Fibroblast of gingiva (primary cell): ENCODE data around the gene PRR5L.

Source experiments
- DNase-seq: peaks from one replicate; pipeline ENCODE4 v3.0.0-alpha.2; 2011; ENCODE audit warnings: low read depth

PRR5L gene

DNA sequence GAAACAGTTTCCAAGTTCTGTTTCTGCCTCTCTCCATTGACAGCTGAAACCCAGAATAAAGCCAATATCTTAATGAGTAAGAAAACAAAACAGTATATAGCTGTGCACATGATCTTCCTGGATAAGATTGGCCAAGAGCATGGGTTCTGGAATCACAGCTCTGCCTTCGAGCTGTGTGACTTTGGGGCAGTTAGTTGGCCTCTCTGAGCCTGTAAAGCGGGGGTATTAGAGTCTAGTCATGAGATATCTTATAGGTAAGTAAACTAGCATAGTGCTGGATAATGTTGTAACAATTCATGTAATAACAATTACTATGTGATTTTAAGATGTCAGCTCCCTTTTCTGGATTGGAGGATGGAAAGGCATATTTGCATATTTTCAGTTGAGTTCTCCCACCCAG, 140.5 kb downstream of the PRR5L start:
- DNase-seq = no peak

DNA sequence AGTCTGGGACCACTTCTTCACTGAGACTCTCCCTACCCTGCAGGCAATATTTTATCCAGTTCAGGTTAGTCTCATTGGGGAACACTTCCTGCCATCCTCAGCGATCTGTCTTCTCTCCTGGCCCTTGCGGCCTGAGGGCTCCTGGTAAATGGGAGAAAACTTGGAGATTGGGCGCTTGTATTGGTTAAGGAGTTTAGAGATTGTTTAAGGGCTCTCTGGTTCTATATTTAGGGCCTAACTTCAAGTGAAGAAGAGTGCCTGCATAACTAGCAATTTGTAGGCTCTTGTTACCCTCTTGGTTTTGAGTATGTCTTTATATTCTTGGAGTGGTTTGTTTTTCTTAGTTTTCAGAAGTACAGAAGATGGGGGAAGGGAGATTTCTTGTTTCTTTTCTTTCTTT, 141.3 kb downstream of the PRR5L start:
- no peak for DNase-seq

DNA sequence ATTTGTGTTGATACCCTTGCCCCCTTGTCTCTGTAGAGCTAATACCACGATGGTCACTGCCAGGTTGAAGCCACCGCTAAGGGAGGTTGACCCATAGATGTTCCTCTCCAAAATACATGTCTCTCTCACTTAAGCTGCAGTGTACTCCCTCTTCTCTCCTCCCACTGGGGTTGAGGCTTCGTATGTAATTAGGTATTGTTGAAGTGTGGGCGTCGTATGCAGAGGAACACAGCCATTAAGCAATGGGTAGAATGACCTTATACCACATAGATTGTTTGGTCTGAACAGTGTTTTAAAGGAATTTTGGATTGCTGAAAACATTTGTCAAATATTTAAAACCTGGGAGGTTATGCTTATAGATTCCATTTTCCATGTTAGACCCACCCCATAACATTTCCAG, 142.0 kb downstream of the PRR5L start:
- no peak for DNase-seq

DNA sequence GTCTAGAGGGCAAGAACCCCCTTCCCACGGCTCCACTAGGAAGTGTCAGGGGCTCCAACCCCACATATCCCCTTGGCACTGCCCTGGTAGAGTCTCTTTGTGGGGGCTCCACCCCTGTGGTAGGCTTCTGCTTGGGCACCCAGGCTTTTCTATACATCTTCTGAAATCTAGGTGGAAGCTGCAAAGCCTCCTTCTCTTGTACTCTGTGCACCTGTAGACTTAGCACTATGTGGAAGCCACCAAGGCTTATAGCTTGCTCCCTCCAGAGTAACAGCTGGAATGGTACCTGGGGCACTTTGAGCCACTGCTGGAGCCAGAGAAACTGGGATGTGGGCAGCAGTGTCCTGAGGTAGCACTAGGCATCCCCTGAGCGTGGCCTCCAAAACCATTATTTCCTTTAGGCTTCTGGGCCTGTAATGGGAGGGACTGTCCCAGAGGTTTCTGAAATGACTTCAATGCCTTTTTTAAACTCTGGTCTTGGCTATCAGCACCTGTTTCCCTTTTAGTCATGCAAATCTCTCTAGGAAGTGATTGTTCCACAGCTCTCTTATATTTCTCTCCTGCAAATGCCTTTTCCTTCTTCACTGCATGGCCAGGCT, 145.6 kb downstream of the PRR5L start:
- DNase-seq = no peak

DNA sequence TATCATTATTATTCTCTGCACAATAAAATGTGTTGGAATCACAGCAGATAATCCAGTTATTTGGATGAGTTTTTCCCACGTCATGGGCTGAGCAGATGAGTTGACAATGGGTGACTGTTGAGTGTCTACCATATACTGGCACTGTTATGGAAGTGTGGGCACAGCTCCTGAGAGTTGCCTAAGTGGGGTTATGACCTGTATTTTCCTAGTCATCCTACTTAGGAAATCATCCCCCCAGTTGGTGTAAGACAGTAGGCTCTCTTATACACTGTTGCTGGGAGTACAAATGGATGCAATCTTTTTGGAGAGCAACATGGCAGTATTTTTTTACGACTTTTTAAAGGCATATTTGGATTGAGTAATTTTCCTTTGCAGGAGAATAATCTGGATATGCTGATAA, 147.6 kb downstream of the PRR5L start:
- no peak for DNase-seq

DNA sequence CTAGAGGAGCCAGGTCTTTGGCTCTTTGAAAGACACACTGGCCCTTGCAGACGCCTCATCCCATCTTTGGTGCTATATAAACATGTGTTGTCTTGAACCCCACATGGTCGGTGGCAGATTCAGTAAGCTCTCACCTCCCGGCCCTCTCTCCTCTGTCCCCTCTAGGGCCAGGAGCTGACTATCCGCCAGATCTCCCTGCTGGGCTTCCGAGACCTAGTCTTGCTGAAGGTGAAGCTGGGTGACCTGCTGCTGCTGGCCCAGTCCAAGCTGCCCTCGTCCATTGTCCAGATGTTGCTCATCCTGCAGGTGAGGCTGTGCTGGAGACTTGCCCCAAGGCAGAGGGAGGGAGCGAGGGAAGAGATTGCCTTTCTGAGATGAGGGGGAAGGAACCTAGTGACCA, 150.0 kb downstream of the PRR5L start:
- no peak for DNase-seq

DNA sequence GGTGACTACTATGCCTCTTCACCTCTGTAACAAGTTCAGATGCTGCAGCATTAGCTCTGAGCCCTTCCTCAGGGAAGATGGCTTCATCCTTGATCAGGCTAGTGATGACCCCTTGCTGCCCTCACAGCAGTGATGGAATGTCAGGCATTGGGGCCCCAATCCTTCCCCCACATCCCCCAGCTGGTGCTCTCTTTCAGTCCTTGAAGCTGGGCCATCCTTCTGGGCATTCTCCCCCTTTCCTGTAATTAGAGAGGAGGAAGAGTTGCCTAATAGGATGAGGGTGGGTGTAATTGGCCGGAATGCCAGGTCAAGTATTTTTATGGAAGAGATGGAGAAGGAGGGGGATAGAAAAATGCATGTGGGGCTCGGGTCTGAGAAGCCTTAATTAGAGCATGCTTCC, 151.4 kb downstream of the PRR5L start:
- peak; percentile 47 for DNase-seq

DNA sequence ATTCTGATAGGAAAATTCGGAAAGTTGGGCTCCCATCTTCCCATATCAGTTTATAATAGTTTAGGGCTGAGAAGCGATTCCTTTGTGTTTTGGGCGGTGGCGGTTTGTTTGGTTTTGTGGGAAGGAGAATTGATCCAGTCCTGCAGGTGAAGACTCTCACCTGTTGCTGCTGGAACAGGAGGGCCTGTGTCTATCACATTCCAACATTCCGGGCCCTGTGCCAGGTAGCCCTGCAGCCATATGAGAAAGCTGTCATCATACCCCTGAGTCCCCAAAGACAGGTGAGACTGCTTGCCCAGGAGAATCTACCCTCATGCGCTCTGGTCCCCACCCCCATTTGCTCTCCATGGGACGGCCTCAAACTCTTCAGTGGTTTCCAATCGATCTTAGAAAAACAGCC, 151.9 kb downstream of the PRR5L start:
- no peak for DNase-seq

DNA sequence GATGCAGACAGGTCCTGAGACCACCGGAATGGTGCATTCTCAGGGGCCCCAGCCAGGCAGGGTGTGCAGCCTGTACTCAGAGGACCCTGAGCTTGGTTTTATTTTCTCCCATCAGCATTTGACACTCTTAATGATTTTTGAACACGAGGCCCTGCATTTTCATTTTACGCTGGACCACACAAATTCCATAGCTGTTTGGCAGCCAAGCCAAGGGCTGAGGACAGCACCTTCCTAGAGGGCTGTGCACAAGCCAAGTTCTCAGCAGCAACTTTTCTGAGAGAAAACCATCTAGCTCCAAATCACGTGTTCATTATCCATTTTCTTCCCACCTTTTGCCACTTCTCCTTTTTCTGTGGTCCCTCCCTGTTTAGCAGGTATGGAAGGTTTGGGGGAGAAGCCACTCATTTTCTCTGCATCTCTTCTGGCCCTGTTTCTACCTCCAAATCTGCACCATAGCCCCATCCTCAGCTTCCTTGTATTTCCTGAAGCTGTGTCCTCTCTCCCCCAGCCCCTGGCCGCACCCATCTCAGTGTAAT, 153.5 kb downstream of the PRR5L start:
- DNase-seq = no peak

DNA sequence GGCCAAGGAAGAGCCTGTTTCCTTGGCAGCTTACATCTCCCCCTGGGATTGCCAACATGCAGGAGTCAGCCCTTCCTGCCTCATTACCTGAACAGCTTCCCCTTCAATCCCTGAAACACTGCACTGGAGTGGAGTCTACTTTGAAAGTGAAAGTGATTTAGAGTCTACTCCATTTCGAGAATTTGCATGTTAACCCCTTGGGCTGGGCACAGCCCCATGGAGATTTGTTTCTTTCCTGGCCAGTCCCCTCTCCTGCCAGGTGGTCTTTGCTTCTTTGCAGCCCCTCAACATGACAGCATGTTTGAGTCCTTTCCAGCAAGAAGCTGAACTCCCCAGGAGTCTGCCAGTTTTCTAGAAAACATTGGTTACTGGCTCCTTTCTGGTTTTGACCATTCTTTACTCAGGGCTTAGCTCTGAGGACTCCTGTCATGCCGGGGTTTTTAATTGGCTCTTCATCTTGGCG, 154.1 kb downstream of the PRR5L start:
- no peak for DNase-seq

DNA sequence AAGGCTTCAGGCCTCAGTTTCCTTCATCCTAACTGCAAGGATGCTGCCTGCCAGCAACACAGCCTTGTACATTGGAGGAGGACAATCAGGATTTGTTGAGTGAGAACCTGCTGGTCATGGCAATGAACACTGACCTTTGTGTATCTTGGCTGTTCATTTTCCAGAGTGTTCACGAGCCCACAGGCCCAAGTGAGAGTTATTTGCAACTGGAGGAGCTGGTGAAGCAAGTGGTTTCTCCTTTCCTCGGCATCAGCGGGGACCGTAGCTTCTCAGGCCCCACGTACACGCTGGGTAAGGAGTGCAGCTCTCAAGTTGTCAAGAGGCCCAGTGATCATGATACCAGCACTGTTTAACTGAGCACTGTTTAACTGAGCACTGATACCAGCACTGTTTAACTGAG, 155.0 kb downstream of the PRR5L start:
- no peak for DNase-seq

DNA sequence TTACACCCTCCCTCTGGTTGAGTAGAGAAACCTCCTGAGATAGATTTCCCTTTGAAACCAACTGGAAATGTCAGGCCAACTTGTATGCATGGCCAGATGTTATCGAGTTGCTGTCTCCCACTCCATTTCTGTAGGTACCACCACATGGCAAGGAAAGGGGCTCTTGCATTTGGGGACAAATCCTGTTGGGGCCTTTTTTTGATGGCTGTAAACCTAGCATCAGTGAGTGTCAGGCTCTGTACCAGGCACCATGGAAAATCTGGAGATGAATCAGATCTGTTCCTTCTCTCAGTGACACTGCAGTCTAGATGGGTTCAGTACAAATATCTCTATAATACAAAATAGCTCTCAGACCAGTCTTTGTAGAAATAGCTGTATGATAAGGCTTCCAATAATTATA, 155.6 kb downstream of the PRR5L start:
- no peak for DNase-seq

DNA sequence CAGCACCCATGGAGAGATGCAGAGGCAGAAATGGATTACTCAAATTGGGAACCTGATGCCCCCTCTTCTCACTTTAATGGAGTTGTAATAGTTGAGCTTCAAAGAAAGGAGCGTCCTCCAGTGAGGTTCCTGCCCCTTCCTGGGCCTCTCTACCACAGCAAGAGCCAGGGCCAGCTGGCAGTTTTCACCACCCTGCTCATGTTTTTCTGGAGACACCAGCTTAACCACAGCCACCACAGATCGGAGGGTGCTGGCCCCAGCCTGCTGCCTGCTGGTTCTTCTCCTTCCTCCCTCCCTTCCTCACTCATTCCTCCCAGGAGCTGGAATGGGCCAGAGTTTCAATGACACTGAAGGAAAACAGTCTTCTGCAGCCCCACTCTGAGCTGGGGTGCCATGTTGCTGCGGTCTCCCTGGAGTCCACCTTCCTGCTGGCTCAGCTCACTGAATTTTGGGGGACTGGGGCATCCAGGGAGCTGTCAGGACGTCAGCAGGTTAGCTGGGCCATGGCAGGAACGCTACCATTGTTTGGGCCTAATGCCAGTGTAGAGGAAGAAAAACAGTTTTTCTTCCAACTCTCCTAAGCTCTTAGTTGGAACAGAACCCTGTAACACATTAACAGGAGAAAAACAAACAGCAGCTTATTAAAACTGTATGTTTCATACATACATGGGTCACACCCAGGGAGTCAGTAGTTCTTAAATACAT, 156.3 kb downstream of the PRR5L start:
- DNase-seq = peak; percentile 76

DNA sequence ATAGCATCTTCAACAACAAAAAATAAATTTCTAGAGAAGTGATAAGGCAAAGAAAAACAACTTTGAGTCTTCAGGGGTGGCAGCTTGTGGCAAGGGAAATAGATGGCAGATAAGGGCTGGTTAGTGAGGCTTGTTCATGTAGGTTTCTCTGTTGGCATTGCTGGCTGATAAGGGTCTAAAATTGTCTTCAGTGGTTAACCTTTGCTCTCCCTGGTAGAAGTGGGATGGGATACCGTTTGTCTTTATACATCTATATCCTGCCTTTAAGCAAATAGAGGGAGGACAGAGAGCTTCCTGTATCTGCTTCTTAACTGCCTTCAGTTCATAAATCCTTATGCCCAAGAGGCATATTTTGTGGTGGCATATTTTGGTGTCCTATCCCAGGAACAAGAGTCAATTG, 156.9 kb downstream of the PRR5L start:
- DNase-seq = no peak

DNA sequence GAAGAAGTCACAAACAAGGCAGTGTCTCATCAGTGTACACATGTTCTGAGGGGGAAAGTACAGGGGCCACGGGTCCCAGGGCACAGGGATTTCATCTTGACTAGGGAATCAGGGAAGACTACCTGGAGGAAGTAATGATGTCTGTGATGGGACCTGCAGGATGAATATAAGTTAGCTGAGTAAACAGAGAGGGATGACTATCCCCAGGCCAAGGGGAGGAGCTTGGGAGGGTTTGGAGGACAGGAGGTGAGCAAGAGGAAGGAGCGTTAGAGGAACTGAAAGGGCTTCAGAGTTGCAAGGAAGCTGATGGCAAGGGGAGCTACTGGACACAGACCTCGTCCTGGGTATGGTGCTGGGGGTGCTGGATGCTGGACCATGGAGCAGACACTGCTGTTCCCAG, 157.6 kb downstream of the PRR5L start:
- DNase-seq = no peak

DNA sequence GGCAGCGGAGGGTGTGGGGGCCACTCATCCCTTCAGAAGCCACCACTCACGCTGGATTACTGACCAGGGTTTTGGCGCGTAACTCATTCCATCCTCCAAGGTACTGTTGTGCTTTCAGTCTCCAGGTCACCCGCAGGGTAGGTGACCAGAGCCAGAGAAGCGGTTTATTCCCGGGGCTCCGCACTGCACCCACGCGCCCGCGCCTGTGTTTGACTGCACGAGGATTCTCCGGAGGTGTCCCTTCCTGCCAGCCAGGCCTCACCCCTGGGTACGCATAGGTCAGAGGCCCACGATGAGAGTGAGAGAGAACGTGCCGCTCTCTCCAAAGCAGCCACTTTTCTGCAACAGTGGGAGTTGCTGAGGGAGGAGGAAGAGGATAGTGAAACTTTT, 158.5 kb downstream of the PRR5L start:
- no peak for DNase-seq

DNA sequence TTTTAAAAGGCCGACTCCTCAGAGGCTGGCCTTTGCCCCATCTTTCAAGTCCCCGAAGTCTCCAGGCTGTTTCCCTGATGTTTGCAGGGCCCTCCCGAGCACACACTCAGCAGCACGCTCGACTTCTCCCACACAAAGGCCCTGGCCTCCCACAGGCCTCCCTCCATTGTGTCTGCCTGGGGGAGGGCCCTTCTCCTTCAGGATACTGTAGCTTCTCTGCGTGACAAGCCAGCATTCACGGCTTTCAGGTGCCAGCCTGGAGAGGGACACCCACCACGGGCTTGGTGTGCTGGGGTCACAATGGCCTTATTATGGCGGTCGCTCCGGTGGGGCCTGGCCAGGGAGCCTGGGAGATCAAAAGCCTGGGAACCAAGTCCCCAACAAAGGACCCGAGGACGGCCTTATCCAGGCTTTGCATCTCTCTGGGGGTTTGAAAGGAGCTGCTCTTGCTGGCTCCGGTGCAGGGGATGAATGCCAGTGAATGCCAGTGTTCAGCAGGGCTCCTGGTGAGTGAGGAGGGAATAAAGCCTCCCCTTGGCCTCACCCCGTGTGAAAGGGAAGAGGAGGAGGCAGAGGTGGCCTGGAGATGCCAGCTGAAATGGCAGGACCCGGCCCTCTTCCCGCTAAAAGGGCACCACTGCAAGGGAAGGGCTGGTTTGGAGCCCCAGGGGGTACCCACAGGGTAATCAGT, 159.0 kb downstream of the PRR5L start:
- no peak for DNase-seq

DNA sequence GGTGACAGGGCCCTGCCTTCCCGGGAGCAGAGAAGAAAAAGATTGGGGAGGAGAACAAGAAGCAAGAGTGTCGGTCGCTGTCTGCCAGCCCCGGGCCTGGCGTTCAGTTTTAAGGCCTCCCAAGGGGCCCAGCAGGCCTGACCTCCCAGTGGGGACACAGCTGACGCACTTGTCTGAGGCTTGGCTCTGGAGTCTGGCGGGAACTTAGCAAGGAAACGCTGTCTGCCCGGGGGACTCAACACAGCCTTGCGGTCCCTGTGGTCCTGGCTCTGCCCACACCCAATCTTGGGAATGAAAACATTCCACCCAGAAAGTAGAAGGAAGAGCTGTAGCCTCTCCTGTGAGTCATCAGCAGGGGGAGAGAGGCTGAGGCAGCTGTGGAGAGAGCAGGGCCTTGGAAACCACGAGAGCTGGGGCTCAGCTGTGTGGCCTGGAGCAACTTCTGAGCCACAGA, 159.6 kb downstream of the PRR5L start:
- DNase-seq = peak; percentile 98

DNA sequence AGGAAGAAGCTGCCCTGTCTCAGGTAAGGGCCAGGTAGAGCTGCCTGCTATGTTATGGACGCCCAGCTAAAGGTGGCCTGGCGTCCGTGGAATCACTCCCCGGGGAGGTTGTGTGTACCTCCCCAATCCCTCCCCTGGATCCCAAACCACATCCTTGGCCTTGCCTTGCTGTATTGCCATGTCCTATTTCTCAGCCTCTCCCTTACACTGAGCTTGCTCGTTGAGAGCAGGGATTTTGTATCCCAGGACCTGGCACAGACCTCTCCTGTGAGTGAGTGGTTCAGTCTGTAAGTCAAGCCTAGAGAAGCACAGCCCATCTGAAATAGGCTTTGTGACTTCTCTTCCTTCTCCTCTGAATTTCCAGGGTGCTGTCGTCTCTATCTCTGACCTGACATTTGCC, 160.1 kb downstream of the PRR5L start:
- peak; percentile 68 for DNase-seq

DNA sequence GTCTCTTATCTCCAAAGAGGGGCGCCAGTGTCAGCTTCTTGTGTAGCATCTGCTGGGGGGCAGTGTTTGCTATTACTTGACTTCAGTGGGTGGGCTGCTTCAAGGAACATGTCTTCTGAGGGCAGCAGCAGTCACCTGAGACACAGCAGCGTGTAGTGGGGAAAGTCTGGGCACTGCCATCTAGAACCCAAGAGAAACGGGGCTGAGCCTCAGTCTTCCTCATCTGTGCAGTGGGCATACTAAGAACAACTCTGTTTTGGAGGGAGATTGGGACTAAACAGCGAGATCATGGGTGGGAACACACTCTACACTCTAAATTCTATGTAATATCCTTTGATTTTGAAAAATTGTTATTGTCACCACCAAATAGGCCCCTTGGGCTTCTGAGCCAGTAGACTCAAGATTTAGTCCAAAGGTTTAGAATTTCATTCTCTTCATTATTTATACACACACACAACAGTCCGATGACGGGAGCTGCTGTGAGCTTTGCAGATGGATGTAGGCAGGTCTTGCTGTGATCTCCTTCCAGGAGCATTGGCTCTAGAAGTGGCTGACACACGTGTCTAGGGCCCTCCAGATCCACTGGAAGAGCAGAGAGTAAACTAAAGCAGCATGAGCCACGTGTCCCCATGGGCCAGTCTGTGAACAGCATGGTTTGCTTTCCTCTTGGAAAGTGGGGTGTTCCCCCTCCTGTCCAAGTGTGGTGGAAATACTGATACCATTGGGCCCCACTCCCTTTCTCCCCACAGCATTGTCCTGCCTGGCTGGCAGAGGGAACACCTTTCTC, 162.2 kb downstream of the PRR5L start:
- DNase-seq = no peak

DNA sequence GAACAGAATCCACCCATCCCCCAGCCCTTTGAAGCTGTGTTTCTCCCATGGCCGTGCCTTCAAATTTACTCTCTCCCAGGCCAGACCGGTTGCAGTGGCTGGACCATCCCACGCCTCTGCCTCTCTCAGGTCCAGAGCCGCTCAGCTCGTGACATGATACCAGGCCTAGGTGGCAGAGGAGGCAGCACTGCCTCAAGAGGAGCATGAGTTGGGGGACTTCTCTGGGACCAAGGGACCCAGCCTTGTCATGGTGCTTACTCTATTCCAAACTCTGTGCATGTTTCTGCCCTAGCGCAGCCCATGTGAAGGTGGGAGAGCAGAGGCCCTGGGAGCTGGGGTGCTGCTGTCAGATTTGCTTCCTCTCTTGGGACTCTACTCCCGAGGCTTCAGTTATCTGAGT, 163.0 kb downstream of the PRR5L start:
- DNase-seq = no peak

DNA sequence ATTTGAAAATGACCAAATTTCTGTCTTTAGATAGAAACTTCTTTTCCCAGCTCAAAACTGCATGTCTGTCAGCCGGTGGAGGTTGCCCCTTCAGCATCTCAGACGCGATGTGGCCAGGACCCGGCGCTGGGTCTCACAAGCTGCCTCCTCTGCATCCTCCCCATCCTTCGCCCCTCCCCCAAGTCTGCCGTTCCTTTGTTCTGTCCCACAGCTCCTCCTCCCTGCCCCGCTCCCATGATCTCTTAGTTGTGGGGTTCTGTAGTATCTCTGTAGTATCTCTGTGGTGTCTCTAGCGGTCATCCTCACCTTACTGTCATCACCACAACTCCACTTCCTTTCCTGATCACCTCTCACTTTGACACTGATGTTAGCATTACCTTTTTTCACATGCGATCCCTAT, 164.1 kb downstream of the PRR5L start:
- no peak for DNase-seq
